ENCODE data around the gene SELENOS. TPM values are rescaled to one million over a fixed set of nuclear protein-coding genes. Genes with fewer than 3 reads are reported as not detected.

Gene SELENOS
- total RNA-seq, 2 donors from 2014 or later: 66.9 to 100 TPM

GRCh38 chr15:101243420-101243819 is 33.9 kb downstream of the SELENOS start:
- Histone ChIP-seq H3K4me1 (replicated peaks) (peaks cover 48% of the 10 kb centered on the region), H3K36me3 (no peaks in the 10 kb centered on the region), H3K4me3 (no peak overlapping the region), H3K27ac (peak overlapping the region; percentile 49 to 64), H3K9me3 (no peaks in the 10 kb centered on the region), H3K27me3 (replicated peaks; ENCODE audit: insufficient read depth) (no peaks in the 10 kb centered on the region)
- no peak for DNase-seq (ENCODE audit: low spot score)
- WGBS: 67% methylated on average over 9 of the region's 9 CpGs
- TF ChIP-seq POLR2AphosphoS5 (IDR thresholded peaks at IDR 0.05) (no peak), POLR2A (IDR thresholded peaks at IDR 0.05) (no peak), CTCF (IDR thresholded peaks at IDR 0.05) (no peak)
- intact Hi-C loops (cut with DNase I): no loop called here

- DNase-seq (ENCODE audit: low spot score): no peak
- H3K27me3 ChIP-seq (replicated peaks; ENCODE audit: insufficient read depth): no peaks in the 10 kb centered on the region
- TF ChIP-seq CTCF (IDR thresholded peaks at IDR 0.05) (no peak), POLR2AphosphoS5 (IDR thresholded peaks at IDR 0.05) (no peak), POLR2A (IDR thresholded peaks at IDR 0.05) (no peak)
- no peaks in the 10 kb centered on the region for H3K36me3 ChIP-seq
- H3K4me3 ChIP-seq: no peak overlapping the region
- intact Hi-C loops (cut with DNase I): no loop called here
- peak overlapping the region; percentile 49 to 64 for H3K27ac ChIP-seq
- WGBS: 44% methylated on average over 6 of the region's 6 CpGs
- no peaks in the 10 kb centered on the region for H3K9me3 ChIP-seq
- peaks cover 48% of the 10 kb centered on the region for H3K4me1 ChIP-seq (replicated peaks)
These were observed 34.3 kb downstream of the SELENOS start for GRCh38 chr15:101242999-101243336.

- H3K9me3 ChIP-seq: no peaks in the 10 kb centered on the region
- DNase-seq (ENCODE audit: low spot score): no peak
- H3K36me3 ChIP-seq: no peaks in the 10 kb centered on the region
- intact Hi-C loops (cut with DNase I): no loop called here
- no peaks in the 10 kb centered on the region for H3K27me3 ChIP-seq (replicated peaks; ENCODE audit: insufficient read depth)
- H3K4me3 ChIP-seq: no peak overlapping the region
- WGBS: 44% methylated on average over 12 of the region's 12 CpGs
- H3K4me1 ChIP-seq (replicated peaks): peaks cover 48% of the 10 kb centered on the region
- H3K27ac ChIP-seq: peak overlapping the region; percentile 49 to 64
- TF ChIP-seq POLR2AphosphoS5 (IDR thresholded peaks at IDR 0.05): no peak
- TF ChIP-seq CTCF (IDR thresholded peaks at IDR 0.05): no peak
- no peak for TF ChIP-seq POLR2A (IDR thresholded peaks at IDR 0.05)
These were observed 34.9 kb downstream of the SELENOS start for GRCh38 chr15:101242160-101242998.

- peaks cover 35% of the 10 kb centered on the region for H3K4me1 ChIP-seq (replicated peaks)
- H3K36me3 ChIP-seq: no peaks in the 10 kb centered on the region
- H3K27me3 ChIP-seq (replicated peaks; ENCODE audit: insufficient read depth): no peaks in the 10 kb centered on the region
- H3K9me3 ChIP-seq: no peaks in the 10 kb centered on the region
- DNase-seq (ENCODE audit: low spot score): no peak
- peak overlapping the region; percentile 30 to 32 for H3K27ac ChIP-seq
- WGBS: 26% methylated on average over 5 of the region's 5 CpGs
- no peak overlapping the region for H3K4me3 ChIP-seq
- intact Hi-C loops (cut with DNase I): no loop called here
- TF ChIP-seq POLR2A (IDR thresholded peaks at IDR 0.05) (no peak), POLR2AphosphoS5 (IDR thresholded peaks at IDR 0.05) (no peak), CTCF (IDR thresholded peaks at IDR 0.05) (no peak)
These were observed 36.9 kb downstream of the SELENOS start for GRCh38 chr15:101240358-101240757.

- intact Hi-C loops (cut with DNase I): loop anchor here (5.0 kb wide), 1 partner anchor 52 kb away; no protein-coding TSS in a partner anchor
- DNase-seq (ENCODE audit: low spot score): no peak
- no peaks in the 10 kb centered on the region for H3K9me3 ChIP-seq
- peak overlapping the region; percentile 30 to 32 for H3K27ac ChIP-seq
- 35% methylated on average over 6 of the region's 6 CpGs for WGBS
- no peak for TF ChIP-seq POLR2AphosphoS5 (IDR thresholded peaks at IDR 0.05)
- no peak for TF ChIP-seq CTCF (IDR thresholded peaks at IDR 0.05)
- TF ChIP-seq POLR2A (IDR thresholded peaks at IDR 0.05): no peak
- peaks cover 0 to 4% of the 10 kb centered on the region in 2 donors for H3K36me3 ChIP-seq
- H3K4me1 ChIP-seq (replicated peaks): peaks cover 29% of the 10 kb centered on the region
- no peak overlapping the region for H3K4me3 ChIP-seq
- no peaks in the 10 kb centered on the region for H3K27me3 ChIP-seq (replicated peaks; ENCODE audit: insufficient read depth)
These were observed 37.6 kb downstream of the SELENOS start for GRCh38 chr15:101239724-101240136.
